H1 (cell line): ENCODE measurements around the gene NFXL1.

Experiments
- ATF2 ChIP-seq: IDR thresholded peaks from 2 replicates; pipeline ENCODE4 v1.6.1; 2012; ENCODE audit warnings: low read length, inconsistent platforms
- CHD7 ChIP-seq: fragments of 300-600 bp; sonication (generic); IDR thresholded peaks from 2 replicates; pipeline ENCODE4 v1.7.1; 2012; ENCODE audit warnings: low read length, moderate library complexity, mild to moderate bottlenecking, inconsistent platforms; ENCODE audit not compliant: insufficient replicate concordance
- CTCF ChIP-seq, 3 experiments: IDR thresholded peaks; 1 replicate in 2 of 3; 2 replicates in 1 of 3; pipeline versions ENCODE4 v1.5.1 to v1.6.1; 2011; ENCODE audit warnings: low read length in 3 of 3, mild to moderate bottlenecking in 3 of 3, inconsistent platforms in 2 of 3, low read depth in 1 of 3, moderate library complexity in 1 of 3; ENCODE audit not compliant: insufficient read depth in 1 of 3; ENCODE audit errors: control extremely low read depth in 1 of 3
- GABPA ChIP-seq: IDR thresholded peaks from 2 replicates; pipeline ENCODE4 v1.6.1; 2011; ENCODE audit warnings: mild to moderate bottlenecking, low read length, moderate library complexity, borderline replicate concordance; ENCODE audit not compliant: insufficient read depth
- SUZ12 ChIP-seq: fragments of 200-600 bp; sonication (generic); IDR thresholded peaks from 2 replicates; pipeline ENCODE4 v1.6.1; 2012; ENCODE audit warnings: mild to moderate bottlenecking, inconsistent platforms, low read length, moderate library complexity, mixed read lengths
- TCF12 ChIP-seq: IDR thresholded peaks from 2 replicates; pipeline ENCODE4 v1.6.1; 2011; ENCODE audit warnings: low read depth, mild to moderate bottlenecking, low read length

GRCh38 chr4:47817275-47817674 lies 97.1 kb downstream of the NFXL1 start:
- no peak for TF ChIP-seq ATF2
- TF ChIP-seq CHD7, result no peak
- TF ChIP-seq TCF12, result no peak
- no peak for TF ChIP-seq SUZ12
- no peak for TF ChIP-seq GABPA
- TF ChIP-seq CTCF (IDR thresholded peaks at IDR 0.05; ENCODE audit: control extremely low read depth in 1 of 3, insufficient read depth in 1 of 3, low read depth in 1 of 3, low read length in 3 of 3), result no peak
